ENCODE results near the gene CECR2. TPM values are rescaled to one million over a fixed set of nuclear protein-coding genes. Genes with fewer than 3 reads are reported as not detected.

Gene CECR2
- total RNA-seq: under 1 TPM; 0.05 to 0.14 (median 0.08) TPM

- Mint-ChIP-seq H3K9me3 (no peaks in the 10 kb centered on the region), H3K4me1 (ENCODE audit: low read depth) (peaks cover 28% of the 10 kb centered on the region), H3K36me3 (ENCODE audit: insufficient read depth) (no peaks in the 10 kb centered on the region), H3K27me3 (ENCODE audit: low read depth) (peaks cover 65% of the 10 kb centered on the region), H3K4me3 (peak within 1 kb of the TSS; percentile 68)
- DNase-seq (no peak), ATAC-seq (peak; percentile 58 to 64)
Observed at GRCh38 chr22:17369439-17370025, at the start of gene CECR2. Gene CECR2, plus strand, starts transcription at chr22:17369460. Its CDS starts 324 bp downstream, at chr22:17369784.

- Mint-ChIP-seq H3K36me3 (ENCODE audit: insufficient read depth) (no peaks in the 10 kb centered on the region), H3K4me1 (ENCODE audit: low read depth) (no peaks in the 10 kb centered on the region), H3K4me3 (no peak overlapping the region), H3K27me3 (ENCODE audit: low read depth) (no peaks in the 10 kb centered on the region), H3K9me3 (no peaks in the 10 kb centered on the region)
- no peak for ATAC-seq
- DNase-seq: no peak
Observed at GRCh38 chr22:17319546-17319945, 49.7 kb upstream of the CECR2 start.

GRCh38 chr22:17322511-17322910 is 46.7 kb upstream of the CECR2 start:
- Mint-ChIP-seq H3K27me3 (ENCODE audit: low read depth) (no peaks in the 10 kb centered on the region), H3K4me3 (no peak overlapping the region), H3K9me3 (no peaks in the 10 kb centered on the region), H3K4me1 (ENCODE audit: low read depth) (no peaks in the 10 kb centered on the region), H3K36me3 (ENCODE audit: insufficient read depth) (no peaks in the 10 kb centered on the region)
- DNase-seq (no peak), ATAC-seq (no peak)

- no peaks in the 10 kb centered on the region for H3K36me3 Mint-ChIP-seq (ENCODE audit: insufficient read depth)
- H3K4me1 Mint-ChIP-seq (ENCODE audit: low read depth): no peaks in the 10 kb centered on the region
- DNase-seq: no peak
- no peaks in the 10 kb centered on the region for H3K9me3 Mint-ChIP-seq
- H3K4me3 Mint-ChIP-seq: no peak overlapping the region
- H3K27me3 Mint-ChIP-seq (ENCODE audit: low read depth): no peaks in the 10 kb centered on the region
- ATAC-seq: no peak
Observed at GRCh38 chr22:17331690-17332089, 37.6 kb upstream of the CECR2 start.

GRCh38 chr22:17332109-17332800 is 37.0 kb upstream of the CECR2 start:
- Mint-ChIP-seq H3K27me3 (ENCODE audit: low read depth) (no peaks in the 10 kb centered on the region), H3K4me1 (ENCODE audit: low read depth) (no peaks in the 10 kb centered on the region), H3K9me3 (no peaks in the 10 kb centered on the region), H3K36me3 (ENCODE audit: insufficient read depth) (no peaks in the 10 kb centered on the region), H3K4me3 (no peak overlapping the region)
- ATAC-seq (no peak), DNase-seq (no peak)

- Mint-ChIP-seq H3K4me3 (no peak overlapping the region), H3K36me3 (ENCODE audit: insufficient read depth) (no peaks in the 10 kb centered on the region)
Observed at GRCh38 chr22:17334059-17334458, 35.2 kb upstream of the CECR2 start.

GRCh38 chr22:17334983-17335382 is 34.3 kb upstream of the CECR2 start:
- no peak for DNase-seq
- no peaks in the 10 kb centered on the region for H3K4me1 Mint-ChIP-seq (ENCODE audit: low read depth)
- peaks cover 1% of the 10 kb centered on the region for H3K27me3 Mint-ChIP-seq (ENCODE audit: low read depth)
- H3K9me3 Mint-ChIP-seq: no peaks in the 10 kb centered on the region
- H3K4me3 Mint-ChIP-seq: no peak overlapping the region
- H3K36me3 Mint-ChIP-seq (ENCODE audit: insufficient read depth): no peaks in the 10 kb centered on the region
- ATAC-seq: no peak

More at GRCh38 chr22:17334059-17334458, 35.2 kb upstream of the CECR2 start:
- Mint-ChIP-seq H3K27me3 (ENCODE audit: low read depth) (peaks cover under 1% of the 10 kb centered on the region), H3K9me3 (no peaks in the 10 kb centered on the region), H3K4me1 (ENCODE audit: low read depth) (no peaks in the 10 kb centered on the region)
- no peak for DNase-seq
- no peak for ATAC-seq

GRCh38 chr22:17336061-17336460 is 33.2 kb upstream of the CECR2 start:
- Mint-ChIP-seq H3K4me3 (no peak overlapping the region), H3K27me3 (ENCODE audit: low read depth) (peaks cover 1% of the 10 kb centered on the region), H3K36me3 (ENCODE audit: insufficient read depth) (no peaks in the 10 kb centered on the region), H3K9me3 (no peaks in the 10 kb centered on the region), H3K4me1 (ENCODE audit: low read depth) (no peaks in the 10 kb centered on the region)
- DNase-seq (no peak), ATAC-seq (no peak)

GRCh38 chr22:17337639-17338038 is 31.6 kb upstream of the CECR2 start:
- DNase-seq (no peak), ATAC-seq (no peak)
- H3K27me3 Mint-ChIP-seq (ENCODE audit: low read depth): peaks cover 1% of the 10 kb centered on the region
- no peaks in the 10 kb centered on the region for H3K36me3 Mint-ChIP-seq (ENCODE audit: insufficient read depth)
- no peaks in the 10 kb centered on the region for H3K9me3 Mint-ChIP-seq
- no peak overlapping the region for H3K4me3 Mint-ChIP-seq
- H3K4me1 Mint-ChIP-seq (ENCODE audit: low read depth): no peaks in the 10 kb centered on the region

- no peak for ATAC-seq
- no peak for DNase-seq
- H3K27me3 Mint-ChIP-seq (ENCODE audit: low read depth): peaks cover 1% of the 10 kb centered on the region
- H3K36me3 Mint-ChIP-seq (ENCODE audit: insufficient read depth): no peaks in the 10 kb centered on the region
- no peaks in the 10 kb centered on the region for H3K9me3 Mint-ChIP-seq
- H3K4me3 Mint-ChIP-seq: no peak overlapping the region
- H3K4me1 Mint-ChIP-seq (ENCODE audit: low read depth): no peaks in the 10 kb centered on the region
Observed at GRCh38 chr22:17339095-17339693, 30.1 kb upstream of the CECR2 start.

GRCh38 chr22:17342361-17342760 is 26.9 kb upstream of the CECR2 start:
- no peaks in the 10 kb centered on the region for H3K4me1 Mint-ChIP-seq (ENCODE audit: low read depth)
- ATAC-seq: no peak
- H3K9me3 Mint-ChIP-seq: no peaks in the 10 kb centered on the region
- H3K36me3 Mint-ChIP-seq (ENCODE audit: insufficient read depth): no peaks in the 10 kb centered on the region
- H3K4me3 Mint-ChIP-seq: no peak overlapping the region
- no peak for DNase-seq
- H3K27me3 Mint-ChIP-seq (ENCODE audit: low read depth): peaks cover 1% of the 10 kb centered on the region

GRCh38 chr22:17343766-17344165 is 25.5 kb upstream of the CECR2 start:
- Mint-ChIP-seq H3K27me3 (ENCODE audit: low read depth) (peaks cover 4% of the 10 kb centered on the region), H3K4me1 (ENCODE audit: low read depth) (no peaks in the 10 kb centered on the region), H3K4me3 (no peak overlapping the region), H3K36me3 (ENCODE audit: insufficient read depth) (no peaks in the 10 kb centered on the region), H3K9me3 (no peaks in the 10 kb centered on the region)
- ATAC-seq (no peak), DNase-seq (no peak)

- Mint-ChIP-seq H3K36me3 (ENCODE audit: insufficient read depth) (no peaks in the 10 kb centered on the region), H3K4me3 (no peak overlapping the region), H3K9me3 (no peaks in the 10 kb centered on the region), H3K4me1 (ENCODE audit: low read depth) (peaks cover 3% of the 10 kb centered on the region), H3K27me3 (ENCODE audit: low read depth) (peaks cover 6% of the 10 kb centered on the region)
- no peak for DNase-seq
- no peak for ATAC-seq
Observed at GRCh38 chr22:17346578-17346977, 22.7 kb upstream of the CECR2 start.

- Mint-ChIP-seq H3K9me3 (no peaks in the 10 kb centered on the region), H3K36me3 (ENCODE audit: insufficient read depth) (no peaks in the 10 kb centered on the region), H3K4me1 (ENCODE audit: low read depth) (peaks cover 3% of the 10 kb centered on the region), H3K4me3 (no peak overlapping the region), H3K27me3 (ENCODE audit: low read depth) (peaks cover 6% of the 10 kb centered on the region)
- ATAC-seq (no peak), DNase-seq (no peak)
Observed at GRCh38 chr22:17347724-17348123, 21.5 kb upstream of the CECR2 start.
